HCT116 (cell line): ENCODE data around the gene MS4A15. TPM values are rescaled to one million over a fixed set of nuclear protein-coding genes. Genes with fewer than 3 reads are reported as not detected.
"Not testable (repeated sequence)": the region's sequence is repeated elsewhere in the genome, so short reads cannot be mapped to it uniquely, and the experiment has no call there.

Source experiments
- ATAC-seq: fragments of 200-7000 bp; cut with Tn5 transposase; 2 replicates; pipeline ENCODE4 v1.9.1; 2020; ENCODE audit warnings: mild to moderate bottlenecking, moderate library complexity
- BruUV-seq: library from RNA; stranded (reverse); fragments of 400-500 nt; replicated peaks from 2 replicates; lab custom pipeline; 2021; lab: Mats Ljungman, UMichigan
- CTCF ChIA-PET: fragments of 300-600 bp; sonication (Branson Sonifier 250); formaldehyde crosslinking; loops from one replicate; lab custom pipeline; 2021; ENCODE audit warnings: antibody characterized with exemption; lab: Charles Lee
- POLR2A ChIA-PET: fragments of 300-600, 350-600 bp; sonication (Branson Sonifier 250); formaldehyde crosslinking; loops from one replicate; lab custom pipeline; 2021; ENCODE audit warnings: antibody characterized with exemption; lab: Charles Lee
- RAD21 ChIA-PET, 2 experiments: fragments of 300-600 bp; sonication (Branson Sonifier 250); formaldehyde crosslinking; loops; one replicate each; lab custom pipeline; 2023; ENCODE audit warnings: low total read pairs in 2 of 2; ENCODE audit not compliant: uncharacterized antibody in 2 of 2, unreplicated experiment in 2 of 2, low non-redundant PET in 1 of 2; lab: Charles Lee
- DNase-seq: peaks from one replicate; pipeline ENCODE4 v3.0.0-alpha.2; 2010; ENCODE audit warnings: low read depth, low spot score
- H2AFZ ChIP-seq: fragments of 200-600 bp; shearing (Covaris generic), sonication (generic); 2 replicates; pipeline ENCODE4 v1.6.1; 2017; ENCODE audit warnings: low read depth, mixed run types, mixed read lengths, antibody characterized with exemption, low read length; ENCODE audit not compliant: poor library complexity, severe bottlenecking
- H3K27ac ChIP-seq: 2 replicates; pipeline ENCODE4 v1.5.1; 2012; ENCODE audit warnings: low read depth, low read length
- H3K27me3 ChIP-seq: fragments of 200-600 bp; sonication (generic); 2 replicates; pipeline ENCODE4 v1.6.1; 2016; ENCODE audit warnings: mixed run types, low read length, mixed read lengths; ENCODE audit not compliant: insufficient read depth
- H3K36me3 ChIP-seq, 2 experiments: fragments of 200-500 bp in 1 of 2; fragments of 200-600 bp in 1 of 2; sonication (Bioruptor generic) in 1 of 2; sonication (generic) in 1 of 2; 2 replicates each; pipeline versions ENCODE4 v1.5.1 to v1.6.1; 2014 to 2016; ENCODE audit warnings: low read length in 2 of 2, inconsistent platforms in 1 of 2, mixed read lengths in 1 of 2, mixed run types in 1 of 2; ENCODE audit not compliant: insufficient read depth in 2 of 2, control insufficient read depth in 1 of 2
- H3K4me1 ChIP-seq, 2 experiments: fragments of 200-600 bp in 1 of 2; sonication (generic) in 1 of 2; 2 replicates each; pipeline versions ENCODE4 v1.5.1 to v1.6.1; 2012 to 2017; ENCODE audit warnings: low read length in 2 of 2, inconsistent platforms in 1 of 2, mild to moderate bottlenecking in 1 of 2, mixed read lengths in 1 of 2, mixed run types in 1 of 2, moderate library complexity in 1 of 2; ENCODE audit not compliant: insufficient read depth in 2 of 2, control insufficient read depth in 1 of 2
- H3K4me2 ChIP-seq: fragments of 200-600 bp; sonication (generic); 2 replicates; pipeline ENCODE4 v1.6.1; 2017; ENCODE audit warnings: mixed run types, low read length, mixed read lengths
- H3K4me3 ChIP-seq, 2 experiments: fragments of 200-600 bp in 1 of 2; sonication (generic) in 1 of 2; replicated peaks in 1 of 2; 2 replicates each; pipeline ENCODE4 v1.5.1; 2011 to 2016; ENCODE audit warnings: low read length in 2 of 2, control low read depth in 1 of 2, low read depth in 1 of 2, mild to moderate bottlenecking in 1 of 2, mixed read lengths in 1 of 2, mixed run types in 1 of 2
- H3K79me2 ChIP-seq: fragments of 200-600 bp; sonication (generic); 2 replicates; pipeline ENCODE4 v1.6.1; 2017; ENCODE audit warnings: mild to moderate bottlenecking, mixed run types, low read length, moderate library complexity, mixed read lengths; ENCODE audit not compliant: insufficient read depth
- H3K9ac ChIP-seq: fragments of 200-600 bp; sonication (generic); 2 replicates; pipeline ENCODE4 v1.6.1; 2016; ENCODE audit warnings: low read length, mixed read lengths
- H3K9me2 ChIP-seq: fragments of 200-600 bp; sonication (generic), shearing (Covaris generic); 2 replicates; pipeline ENCODE4 v1.6.1; 2017; ENCODE audit warnings: mixed run types, mild to moderate bottlenecking, moderate library complexity; ENCODE audit not compliant: insufficient read depth
- H3K9me3 ChIP-seq, 2 experiments: fragments of 200-500 bp in 1 of 2; fragments of 200-600 bp in 1 of 2; sonication (Bioruptor generic) in 1 of 2; sonication (generic) in 1 of 2; 2 replicates each; pipeline ENCODE4 v1.6.1; 2014 to 2017; ENCODE audit warnings: low read length in 2 of 2, mixed read lengths in 2 of 2, inconsistent platforms in 1 of 2, low read depth in 1 of 2, mild to moderate bottlenecking in 1 of 2, mixed run types in 1 of 2, moderate library complexity in 1 of 2; ENCODE audit not compliant: control insufficient read depth in 1 of 2, insufficient read depth in 1 of 2
- H4K20me1 ChIP-seq: fragments of 200-600 bp; sonication (generic), shearing (Covaris generic); 2 replicates; pipeline ENCODE4 v1.6.1; 2017; ENCODE audit warnings: mixed run types, mild to moderate bottlenecking, moderate library complexity; ENCODE audit not compliant: insufficient read depth
- CBX3 ChIP-seq: IDR thresholded peaks from 2 replicates; pipeline ENCODE4 v1.6.1; 2012; ENCODE audit warnings: low read depth
- CTCF ChIP-seq, 3 experiments: fragments of 200-600 bp in 1 of 3; sonication (generic) in 1 of 3; IDR thresholded peaks in 2 of 3; conservative IDR thresholded peaks in 1 of 3; 2 replicates each; pipeline ENCODE4 v1.5.1; 2012 to 2017; ENCODE audit warnings: low read depth in 2 of 3, low read length in 2 of 3, antibody characterized with exemption in 1 of 3, borderline replicate concordance in 1 of 3, control low read depth in 1 of 3, mild to moderate bottlenecking in 1 of 3, mixed read lengths in 1 of 3, mixed run types in 1 of 3, moderate library complexity in 1 of 3; ENCODE audit not compliant: insufficient read depth in 1 of 3
- ELF1 ChIP-seq: IDR thresholded peaks from 2 replicates; pipeline ENCODE4 v1.6.1; 2012; ENCODE audit warnings: low read depth, borderline replicate concordance
- EZH2 ChIP-seq: fragments of 200-600 bp; sonication (generic); IDR thresholded peaks from 2 replicates; pipeline ENCODE4 v1.6.1; 2017; ENCODE audit warnings: antibody characterized with exemption, mixed run types
- POLR2A ChIP-seq: IDR thresholded peaks from 2 replicates; pipeline ENCODE4 v1.7.0; 2011; ENCODE audit warnings: borderline replicate concordance; ENCODE audit not compliant: insufficient read depth, insufficient read length; ENCODE audit errors: extremely low read depth
- POLR2AphosphoS5 ChIP-seq: IDR thresholded peaks from 2 replicates; pipeline ENCODE4 v1.6.1; 2011; ENCODE audit warnings: mild to moderate bottlenecking, low read depth, low read length, moderate library complexity
- RAD21 ChIP-seq: IDR thresholded peaks from 2 replicates; pipeline ENCODE4 v1.6.1; 2012; ENCODE audit warnings: low read depth, mild to moderate bottlenecking
- SIN3A ChIP-seq: IDR thresholded peaks from 2 replicates; pipeline ENCODE4 v1.6.1; 2012; ENCODE audit warnings: low read depth
- SP1 ChIP-seq: IDR thresholded peaks from 2 replicates; pipeline ENCODE4 v1.6.1; 2012; ENCODE audit warnings: low read depth
- TCF7L2 ChIP-seq: IDR thresholded peaks from 2 replicates; pipeline ENCODE4 v1.7.0; 2011; ENCODE audit warnings: borderline replicate concordance, inconsistent platforms; ENCODE audit not compliant: insufficient read depth, insufficient read length; ENCODE audit errors: extremely low read depth
- ZBTB33 ChIP-seq: IDR thresholded peaks from 2 replicates; pipeline ENCODE4 v1.6.1; 2011; ENCODE audit warnings: mild to moderate bottlenecking, low read length, moderate library complexity; ENCODE audit not compliant: insufficient replicate concordance; ENCODE audit errors: extremely low read depth
- ZFX ChIP-seq: fragments of 450-650 bp; IDR thresholded peaks from 2 replicates; pipeline ENCODE4 v1.6.1; 2017
- intact Hi-C: fragments of 100-400 bp; cut with micrococcal nuclease; formaldehyde crosslinking; loops from 2 replicates; pipeline ENCODE4 v1.10.0; 2022
- total RNA-seq: library from RNA; stranded (reverse); gene quantifications from one replicate; pipeline ENCODE4 v1.2.1, GENCODE V29; 2021; ENCODE audit not compliant: unreplicated experiment

The MS4A15 gene
- total RNA-seq, 1 experiment from 2014 or later, result 1.5 TPM

GRCh38 chr11:60711276-60711675, 45.4 kb upstream of the MS4A15 start (continued):
- TF ChIP-seq CTCF (IDR thresholded peaks at IDR 0.05 in 2 of 3, conservative IDR thresholded peaks at IDR 0.05 in 1 of 3; ENCODE audit: borderline replicate concordance in 1 of 3, insufficient read depth in 1 of 3, low read depth in 2 of 3, low read length in 2 of 3) (no peak), POLR2AphosphoS5 (no peak), EZH2 (no peak)

- ATAC-seq, RAD21 ChIA-PET, CTCF ChIA-PET, H3K36me3 ChIP-seq, H3K4me3 ChIP-seq, H3K79me2 ChIP-seq, H3K27me3 ChIP-seq, DNase-seq, H2AFZ ChIP-seq, intact Hi-C loops, H3K9ac ChIP-seq, H3K27ac ChIP-seq, H3K9me2 ChIP-seq, H3K9me3 ChIP-seq, H3K4me1 ChIP-seq, POLR2A ChIA-PET, H3K4me2 ChIP-seq, H4K20me1 ChIP-seq, BruUV-seq: not testable (repeated sequence)
Measured at GRCh38 chr11:60713423-60713822, 43.2 kb upstream of the MS4A15 start.

GRCh38 chr11:60717956-60718355, 38.7 kb upstream of the MS4A15 start:
- Histone ChIP-seq H3K27me3 (peaks cover 7% of the 10 kb centered on the region; the same call in 1 of the 2 replicates), H3K9me2 (no peaks in the 10 kb centered on the region), H3K27ac (no peak overlapping the region), H4K20me1 (no peaks in the 10 kb centered on the region), H3K4me3 (no peak overlapping the region), H3K9ac (no peak overlapping the region), H3K4me1 (no peaks in the 10 kb centered on the region), H3K36me3 (no peaks in the 10 kb centered on the region), H2AFZ (no peak overlapping the region), H3K79me2 (no peaks in the 10 kb centered on the region), H3K4me2 (no peak overlapping the region), H3K9me3 (no peaks in the 10 kb centered on the region)
- intact Hi-C loops, result no loop called here
- TF ChIP-seq ZBTB33 (no peak), SIN3A (no peak), RAD21 (no peak), SP1 (no peak), POLR2AphosphoS5 (no peak), CBX3 (no peak), EZH2 (no peak), ELF1 (no peak), POLR2A (no peak), TCF7L2 (no peak), ZFX (no peak)
- CTCF ChIA-PET, result no interaction called here
- no peak for DNase-seq
- ATAC-seq, result no peak
- RAD21 ChIA-PET, result no interaction called here
- BruUV-seq, result no TSS peak
- POLR2A ChIA-PET, result no interaction called here
